ENCODE results near the gene ODAM.
"Not testable (repeated sequence)": the region's sequence is repeated elsewhere in the genome, so short reads cannot be mapped to it uniquely, and the experiment has no call there.

The ODAM gene

GRCh38 chr4:70221818-70222217 is 26.3 kb downstream of the ODAM start:
- not testable (repeated sequence) for DNase-seq (ENCODE audit: low read depth in 2 of 2)

- no peak for DNase-seq (ENCODE audit: low read depth in 2 of 2)
Observed at GRCh38 chr4:70225824-70226223, 30.3 kb downstream of the ODAM start, which contains the start of gene FDCSP. Gene FDCSP, plus strand, starts transcription at chr4:70226124. Its CDS starts 5,071 bp downstream, at chr4:70231195.

- no peak for DNase-seq (ENCODE audit: low read depth in 2 of 2)
Observed at GRCh38 chr4:70236125-70236524, 40.6 kb downstream of the ODAM start.

GRCh38 chr4:70239131-70239883 is 43.8 kb downstream of the ODAM start:
- DNase-seq (ENCODE audit: low read depth in 2 of 2): no peak

GRCh38 chr4:70239884-70240591 is 44.5 kb downstream of the ODAM start:
- no peak for DNase-seq (ENCODE audit: low read depth in 2 of 2)

GRCh38 chr4:70242297-70242696 is 46.8 kb downstream of the ODAM start, which contains the start of gene CSN3:
Gene CSN3, plus strand, starts transcription at chr4:70242597. Its CDS starts 2,223 bp downstream, at chr4:70244820.
- not testable (repeated sequence) for DNase-seq (ENCODE audit: low read depth in 2 of 2)

- DNase-seq (ENCODE audit: low read depth in 2 of 2): no peak
Observed at GRCh38 chr4:70243091-70243490, 47.6 kb downstream of the ODAM start.

GRCh38 chr4:70251250-70251944 is 55.9 kb downstream of the ODAM start:
- no peak for DNase-seq (ENCODE audit: low read depth in 2 of 2)

GRCh38 chr4:70251945-70252277 is 56.4 kb downstream of the ODAM start:
- DNase-seq (ENCODE audit: low read depth in 2 of 2): no peak
